GM12878 (cell line): ENCODE data around the gene PRUNE1. TPM values are rescaled to one million over a fixed set of nuclear protein-coding genes. Genes with fewer than 3 reads are reported as not detected.
A peak's percentile ranks its signal among the peaks of the same experiment; 100 is the strongest.

ENCODE experiments used
- ATAC-seq: fragments of 200-7000 bp; cut with Tn5 transposase; 3 replicates; pipeline ENCODE4 v1.9.1; 2020; ENCODE audit warnings: mild to moderate bottlenecking, moderate library complexity
- BruUV-seq: library from RNA; stranded (reverse); fragments of 400-500 nt; replicated peaks from 2 replicates; lab custom pipeline; 2021; lab: Mats Ljungman, UMichigan
- CTCF ChIA-PET: fragments of 300-600 bp; sonication (Branson Sonifier 250); formaldehyde crosslinking; extraction: SDS; loops from one replicate; lab custom pipeline; 2021; ENCODE audit warnings: inconsistent platforms; lab: Yijun Ruan, JAX
- POLR2A ChIA-PET: fragments of 350-600 bp; formaldehyde crosslinking; extraction: SDS; loops from one replicate; lab custom pipeline; 2021; ENCODE audit warnings: inconsistent platforms; lab: Charles Lee
- RAD21 ChIA-PET: fragments of 300-600 bp; sonication (Branson Sonifier 250); formaldehyde crosslinking; loops from one replicate; lab custom pipeline; 2023; ENCODE audit warnings: antibody characterized with exemption; ENCODE audit not compliant: unreplicated experiment; lab: Charles Lee
- SMC1A ChIA-PET: fragments of 300-600 bp; sonication (Branson Sonifier 250); formaldehyde crosslinking; loops from one replicate; lab custom pipeline; 2023; ENCODE audit not compliant: unreplicated experiment, uncharacterized antibody; lab: Charles Lee
- DNase-seq: peaks from one replicate; pipeline ENCODE4 v3.0.0-alpha.2; 2011; ENCODE audit warnings: low read depth, low spot score
- FAIRE-seq: peaks from 3 replicates; lab custom pipeline; 2011; peaks lifted over from hg19 to GRCh38; lab: Jason Lieb, UNC
- H2AFZ ChIP-seq: 2 replicates; pipeline ENCODE4 v1.6.0; 2011; ENCODE audit warnings: low read depth, low read length, control low read depth; ENCODE audit not compliant: control insufficient read depth
- H3K27ac ChIP-seq: 2 replicates; pipeline ENCODE4 v1.5.1; 2011; ENCODE audit warnings: control low read depth; ENCODE audit not compliant: control insufficient read depth, insufficient read depth
- H3K27me3 ChIP-seq, 2 experiments: replicated peaks in 1 of 2; 2 replicates each; pipeline versions ENCODE4 v1.6.0 to v1.6.1; 2011; ENCODE audit warnings: low read length in 1 of 2; ENCODE audit not compliant: control insufficient read depth in 2 of 2, insufficient read depth in 2 of 2
- H3K36me3 ChIP-seq, 2 experiments: 2 replicates each; pipeline ENCODE4 v1.5.1; 2011; ENCODE audit warnings: low read length in 1 of 2; ENCODE audit not compliant: control insufficient read depth in 2 of 2, insufficient read depth in 2 of 2
- H3K4me1 ChIP-seq: 2 replicates; pipeline ENCODE4 v1.6.1; 2011; ENCODE audit warnings: mild to moderate bottlenecking, low read length, moderate library complexity, mixed read lengths; ENCODE audit not compliant: control insufficient read depth, insufficient read depth
- H3K4me2 ChIP-seq: 2 replicates; pipeline ENCODE4 v1.6.0; 2011; ENCODE audit warnings: control low read depth; ENCODE audit not compliant: control insufficient read depth, insufficient read depth
- H3K4me3 ChIP-seq: fragments of 200-600 bp; sonication (generic); 2 replicates; pipeline ENCODE4 v1.5.1; 2016
- H3K79me2 ChIP-seq: 2 replicates; pipeline ENCODE4 v1.6.0; 2011; ENCODE audit warnings: low read length; ENCODE audit not compliant: control insufficient read depth, insufficient read depth
- H3K9ac ChIP-seq: 2 replicates; pipeline ENCODE4 v1.8.0; 2011; ENCODE audit warnings: low read length, control low read depth, mixed read lengths; ENCODE audit not compliant: control insufficient read depth, insufficient read depth
- H3K9me3 ChIP-seq: replicated peaks from 3 replicates; pipeline ENCODE4 v1.5.1; 2011; ENCODE audit warnings: mild to moderate bottlenecking, low read length; ENCODE audit not compliant: control insufficient read depth, insufficient read depth
- H4K20me1 ChIP-seq: 2 replicates; pipeline ENCODE4 v1.6.0; 2011; ENCODE audit not compliant: control insufficient read depth, insufficient read depth
- ATF2 ChIP-seq: IDR thresholded peaks from 2 replicates; pipeline ENCODE4 v1.6.1; 2012; ENCODE audit warnings: low read length, inconsistent platforms
- CBX5 ChIP-seq: sonication (generic); IDR thresholded peaks from 2 replicates; pipeline ENCODE4 v1.6.1; 2016; ENCODE audit warnings: low read depth, moderate library complexity, mild to moderate bottlenecking, inconsistent platforms
- CEBPB ChIP-seq, 2 experiments: fragments of 150-350 bp in 1 of 2; IDR thresholded peaks; 2 replicates each; pipeline ENCODE4 v1.6.1; 2012 to 2014; ENCODE audit warnings: low read depth in 2 of 2, low read length in 2 of 2, borderline replicate concordance in 1 of 2, inconsistent platforms in 1 of 2
- CREB1 ChIP-seq: IDR thresholded peaks from 2 replicates; pipeline ENCODE4 v1.6.1; 2012; ENCODE audit warnings: low read depth, mild to moderate bottlenecking, inconsistent platforms
- CTCF ChIP-seq, 3 experiments: IDR thresholded peaks in 2 of 3; conservative IDR thresholded peaks in 1 of 3; 2 replicates each; pipeline ENCODE4 v1.5.1; 2011; ENCODE audit warnings: low read depth in 3 of 3, low read length in 3 of 3, mild to moderate bottlenecking in 3 of 3, control low read depth in 2 of 3, moderate library complexity in 2 of 3, inconsistent platforms in 1 of 3, mixed read lengths in 1 of 3; ENCODE audit not compliant: control insufficient read depth in 2 of 3, insufficient read depth in 1 of 3; ENCODE audit errors: extremely low read depth in 1 of 3
- ESRRA ChIP-seq: IDR thresholded peaks from 2 replicates; pipeline ENCODE4 v1.6.1; 2012; ENCODE audit warnings: mild to moderate bottlenecking, low read length, improper control_type of control experiment
- POLR2A ChIP-seq: IDR thresholded peaks from 2 replicates; pipeline ENCODE4 v1.6.1; 2011; ENCODE audit warnings: low read depth, mild to moderate bottlenecking, low read length
- POLR2AphosphoS5 ChIP-seq: IDR thresholded peaks from 2 replicates; pipeline ENCODE4 v1.6.1; 2011; ENCODE audit warnings: mild to moderate bottlenecking, low read length, inconsistent platforms
- WGBS: methylation state at CpG from one replicate; pipeline ENCODE4 v1.1.6; 2016; ENCODE audit warnings: low lambda C conversion rate; ENCODE audit not compliant: insufficient replicate concordance, insufficient coverage; ENCODE audit errors: missing lambda C conversion rate; 5-methylcytosine and 5-hydroxymethylcytosine counted together
- in situ Hi-C: fragments of 300-500 bp; cut with MboI; formaldehyde crosslinking; loops from 9 replicates; pipeline ENCODE4 v1.14.3; 2018; ENCODE audit warnings: mixed read lengths
- intact Hi-C: fragments of 100-400 bp; cut with micrococcal nuclease; formaldehyde crosslinking; loops from one replicate; pipeline ENCODE4 v1.14.2; 2022; ENCODE audit not compliant: unreplicated experiment
- polyA plus RNA-seq, 11 experiments: library from polyadenylated mRNA; depleted of rRNA in 4 of 11; unstranded in 6 of 11; stranded (reverse) in 5 of 11; fragments of >200 nt; fragmentation: Nextera tagmentation in 4 of 11; fragmentation: Illumina TruSeq in 1 of 11; extraction: Ambion mirVana in 4 of 11; extraction: Trizol in 1 of 11; gene quantifications; 1 replicate in 1 of 11; 2 replicates in 10 of 11; pipeline versions ENCODE4 v1.2.1 to v1.2.3, GENCODE V29; 2011 to 2016; ENCODE audit warnings: inconsistent platforms in 2 of 11, missing spikeins in 2 of 11, low read depth in 1 of 11
- total RNA-seq, 4 experiments: library from RNA; depleted of rRNA in 3 of 4; stranded (reverse); fragments of >200 nt in 3 of 4; fragmentation: Illumina TruSeq in 1 of 4; extraction: Trizol in 1 of 4; gene quantifications; 2 replicates each; pipeline versions ENCODE4 v1.2.1 to v1.2.3, GENCODE V29; 2013 to 2021

The PRUNE1 gene
- total and polyA plus RNA-seq, 10 of the 15 experiments (the other 5 are each of a cell fraction or from before 2014, with no cell fraction given) = 4.7 to 24.5 (median 12.4) TPM

GRCh38 chr1:151050051-151050688, 41.9 kb downstream of the PRUNE1 start:
- Histone ChIP-seq H3K9me3 (no peaks in the 10 kb centered on the region), H4K20me1 (no peaks in the 10 kb centered on the region; the same call in 1 of the 2 replicates), H3K27me3 (no peaks in the 10 kb centered on the region), H3K9ac (no peak overlapping the region), H3K4me1 (peaks cover 9% of the 10 kb centered on the region; the same call in 1 of the 2 replicates), H2AFZ (no peak overlapping the region), H3K4me2 (no peak overlapping the region), H3K79me2 (peaks cover 3% of the 10 kb centered on the region), H3K36me3 (peaks cover 12 to 31% of the 10 kb centered on the region in 2 experiments), H3K4me3 (no peak overlapping the region), H3K27ac (no peak overlapping the region)
- intact Hi-C loops (no loop called here), in situ Hi-C loops (no loop called here)
- SMC1A ChIA-PET = interaction anchor here (0.6 to 1.1 kb wide), 2 partner anchors 49 to 226 kb away, joined by 3 read pairs; no protein-coding TSS in a partner anchor
- RAD21 ChIA-PET = no interaction called here
- CTCF ChIA-PET = interaction anchor here (1.0 to 9.5 kb wide), 5 partner anchors 9 to 55 kb away, joined by 3 to 76 read pairs (median 3); partner anchors contain the start of genes CDC42SE1 and MLLT11
- DNase-seq (no peak), FAIRE-seq (no peak), ATAC-seq (no peak)
- no TSS peak for BruUV-seq
- TF ChIP-seq ESRRA = no peak
- peak; percentile 58 for TF ChIP-seq POLR2A
- 0 out of 2 replicates have a peak, but pooled peaks have one; percentile 20 for TF ChIP-seq ATF2
- 0 out of 2 replicates have a peak, but pooled peaks have one; percentile 22 for TF ChIP-seq POLR2AphosphoS5
- TF ChIP-seq CBX5 = no peak
- TF ChIP-seq CREB1 = no peak
- no peak for TF ChIP-seq CTCF (IDR thresholded peaks at IDR 0.05 in 2 of 3, conservative IDR thresholded peaks at IDR 0.05 in 1 of 3; ENCODE audit: control insufficient read depth in 2 of 3, extremely low read depth in 1 of 3, insufficient read depth in 1 of 3, low read depth in 3 of 3, low read length in 3 of 3)
- TF ChIP-seq CEBPB (IDR thresholded peaks at IDR 0.05; ENCODE audit: borderline replicate concordance in 1 of 2, low read depth in 2 of 2, low read length in 2 of 2) = 0 out of 4 replicates have a peak, but pooled peaks of 1 of the 2 experiments have one; percentile 26
- POLR2A ChIA-PET = interaction anchor here (0.5 to 5.6 kb wide), 4 partner anchors 9 to 48 kb away, joined by 3 to 65 read pairs (median 4); partner anchors contain the start of genes CDC42SE1 and MLLT11
- WGBS = 100% methylated on average over 1 of the region's 2 CpGs
